ENCODE data around the gene MAPK10.
"Not testable (repeated sequence)": the region's sequence is repeated elsewhere in the genome, so short reads cannot be mapped to it uniquely, and the experiment has no call there.

Gene MAPK10

DNA sequence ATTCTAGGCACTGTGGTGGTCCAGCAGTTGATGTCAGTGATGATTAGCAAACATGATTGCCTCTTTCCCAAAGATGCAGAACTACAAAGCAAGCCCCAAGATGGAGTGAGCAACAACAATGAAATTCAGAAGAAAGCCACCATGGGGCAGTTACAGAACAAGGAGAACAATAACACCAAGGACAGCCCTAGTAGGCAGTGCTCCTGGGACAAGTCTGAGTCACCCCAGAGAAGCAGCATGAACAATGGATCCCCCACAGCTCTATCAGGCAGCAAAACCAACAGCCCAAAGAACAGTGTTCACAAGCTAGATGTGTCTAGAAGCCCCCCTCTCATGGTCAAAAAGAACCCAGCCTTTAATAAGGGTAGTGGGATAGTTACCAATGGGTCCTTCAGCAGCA lies 365.3 kb downstream of the MAPK10 start:
- no peak for DNase-seq (ENCODE audit: insufficient read length, low spot score)

DNA sequence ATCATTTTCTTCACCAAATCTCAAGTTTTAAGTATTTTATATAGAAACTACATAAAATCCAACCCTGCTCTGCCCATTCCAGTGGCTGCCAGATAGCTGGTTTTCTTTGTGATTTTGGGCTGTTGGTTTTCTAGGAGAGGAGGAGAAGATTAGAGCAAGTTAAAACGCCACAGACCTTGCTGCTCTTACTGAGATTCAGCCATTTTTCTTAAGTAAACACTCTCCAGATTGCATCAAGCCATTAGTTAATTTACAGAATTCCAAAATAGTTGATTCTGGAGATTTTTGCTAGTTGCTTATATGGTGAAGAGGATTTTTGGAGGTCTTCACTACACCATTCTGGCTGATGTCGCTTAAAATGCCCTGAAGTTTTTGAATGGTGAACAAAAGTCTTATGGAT lies 366.2 kb downstream of the MAPK10 start:
- TF ChIP-seq PAX5 (IDR thresholded peaks at IDR 0.05; ENCODE audit: insufficient read depth, low read length, severe bottlenecking) (no peak), POU2F2 (IDR thresholded peaks at IDR 0.05; ENCODE audit: low read depth, low read length) (no peak), TAF1 (IDR thresholded peaks at IDR 0.05; ENCODE audit: low read depth, low read length) (no peak), POLR2A (IDR thresholded peaks at IDR 0.05; ENCODE audit: low read depth, low read length) (no peak), POLR2AphosphoS5 (IDR thresholded peaks at IDR 0.05; ENCODE audit: low read depth, low read length) (no peak), SPI1 (IDR thresholded peaks at IDR 0.05; ENCODE audit: low read depth, low read length) (no peak)
- FAIRE-seq (no peak), DNase-seq (ENCODE audit: insufficient read length, low spot score) (no peak)

More for the DNA sequence above, 365.3 kb downstream of the MAPK10 start:
- FAIRE-seq = no peak
- no peak for TF ChIP-seq SPI1 (IDR thresholded peaks at IDR 0.05; ENCODE audit: low read depth, low read length)
- no peak for TF ChIP-seq TAF1 (IDR thresholded peaks at IDR 0.05; ENCODE audit: low read depth, low read length)
- TF ChIP-seq PAX5 (IDR thresholded peaks at IDR 0.05; ENCODE audit: insufficient read depth, low read length, severe bottlenecking) = no peak
- no peak for TF ChIP-seq POU2F2 (IDR thresholded peaks at IDR 0.05; ENCODE audit: low read depth, low read length)
- no peak for TF ChIP-seq POLR2AphosphoS5 (IDR thresholded peaks at IDR 0.05; ENCODE audit: low read depth, low read length)

DNA sequence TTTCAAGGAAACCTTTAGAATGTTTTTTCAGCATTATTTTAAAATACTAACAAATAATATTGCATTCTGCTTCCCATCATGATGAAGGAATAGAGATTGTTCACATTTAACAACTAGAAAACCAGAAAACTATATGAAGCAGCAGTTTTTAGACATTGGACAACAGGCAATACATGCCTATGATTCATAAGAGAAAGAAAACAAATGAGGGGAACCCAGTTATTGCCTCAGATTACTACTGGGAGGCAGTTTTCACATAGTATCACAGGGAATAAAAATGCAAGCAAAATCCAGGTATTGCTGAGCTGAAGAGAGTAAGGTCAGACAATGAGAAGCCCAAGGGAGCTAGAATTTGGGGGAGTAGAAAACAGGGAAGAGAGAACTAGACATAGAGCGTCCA lies 373.6 kb downstream of the MAPK10 start:
- no peak for TF ChIP-seq SPI1 (IDR thresholded peaks at IDR 0.05; ENCODE audit: low read depth, low read length)
- DNase-seq (ENCODE audit: insufficient read length, low spot score) (no peak), FAIRE-seq (no peak)

DNA sequence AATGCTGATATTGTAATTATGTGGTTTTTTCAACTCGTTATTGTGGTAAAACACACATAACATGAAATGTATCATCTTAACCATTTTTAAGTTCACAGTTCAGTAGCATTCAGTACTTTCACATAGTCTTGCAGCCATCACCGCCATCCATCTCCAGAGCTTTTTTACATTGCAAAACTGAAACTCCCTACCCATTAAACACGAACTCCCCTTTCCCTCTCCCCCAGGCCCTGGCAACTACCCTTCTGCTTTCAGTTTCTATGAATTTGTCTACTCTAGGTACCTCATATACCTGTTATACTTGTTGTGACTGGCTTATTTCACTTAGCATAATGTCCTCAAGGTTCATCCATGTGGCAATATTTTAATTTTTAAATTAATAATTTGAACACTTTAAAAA lies 380.6 kb downstream of the MAPK10 start:
- FAIRE-seq = no peak
- no peak for DNase-seq (ENCODE audit: insufficient read length, low spot score)
- TF ChIP-seq POU2F2 (IDR thresholded peaks at IDR 0.05; ENCODE audit: low read depth, low read length) = no peak
- no peak for TF ChIP-seq SPI1 (IDR thresholded peaks at IDR 0.05; ENCODE audit: low read depth, low read length)
- no peak for TF ChIP-seq POLR2AphosphoS5 (IDR thresholded peaks at IDR 0.05; ENCODE audit: low read depth, low read length)
- TF ChIP-seq TAF1 (IDR thresholded peaks at IDR 0.05; ENCODE audit: low read depth, low read length) = no peak
- TF ChIP-seq POLR2A (IDR thresholded peaks at IDR 0.05; ENCODE audit: low read depth, low read length) = no peak
- no peak for TF ChIP-seq PAX5 (IDR thresholded peaks at IDR 0.05; ENCODE audit: insufficient read depth, low read length, severe bottlenecking)

DNA sequence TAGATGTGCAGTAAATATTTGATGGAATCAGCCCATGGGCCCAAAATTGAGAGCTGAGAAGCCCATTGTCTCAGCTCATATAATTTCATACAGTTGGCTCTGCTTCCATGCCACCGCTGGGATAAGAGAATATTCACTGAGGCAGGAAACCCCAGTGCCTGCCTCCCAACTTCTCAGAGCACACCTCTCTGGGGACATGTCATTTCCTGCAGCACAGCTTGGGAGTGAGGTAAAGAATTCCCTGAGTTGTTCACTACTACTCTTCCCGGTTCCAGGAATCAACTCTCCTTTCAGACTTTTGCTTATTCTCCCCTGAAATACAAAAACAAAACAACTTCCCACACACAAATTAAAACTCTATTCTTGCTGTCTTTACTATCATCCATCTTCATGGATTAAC lies 389.3 kb downstream of the MAPK10 start:
- no peak for DNase-seq (ENCODE audit: insufficient read length, low spot score)
- TF ChIP-seq POLR2AphosphoS5 (IDR thresholded peaks at IDR 0.05; ENCODE audit: low read depth, low read length) (no peak), SPI1 (IDR thresholded peaks at IDR 0.05; ENCODE audit: low read depth, low read length) (no peak), PAX5 (IDR thresholded peaks at IDR 0.05; ENCODE audit: insufficient read depth, low read length, severe bottlenecking) (no peak), POLR2A (IDR thresholded peaks at IDR 0.05; ENCODE audit: low read depth, low read length) (no peak), TAF1 (IDR thresholded peaks at IDR 0.05; ENCODE audit: low read depth, low read length) (no peak), POU2F2 (IDR thresholded peaks at IDR 0.05; ENCODE audit: low read depth, low read length) (no peak)
- no peak for FAIRE-seq

DNA sequence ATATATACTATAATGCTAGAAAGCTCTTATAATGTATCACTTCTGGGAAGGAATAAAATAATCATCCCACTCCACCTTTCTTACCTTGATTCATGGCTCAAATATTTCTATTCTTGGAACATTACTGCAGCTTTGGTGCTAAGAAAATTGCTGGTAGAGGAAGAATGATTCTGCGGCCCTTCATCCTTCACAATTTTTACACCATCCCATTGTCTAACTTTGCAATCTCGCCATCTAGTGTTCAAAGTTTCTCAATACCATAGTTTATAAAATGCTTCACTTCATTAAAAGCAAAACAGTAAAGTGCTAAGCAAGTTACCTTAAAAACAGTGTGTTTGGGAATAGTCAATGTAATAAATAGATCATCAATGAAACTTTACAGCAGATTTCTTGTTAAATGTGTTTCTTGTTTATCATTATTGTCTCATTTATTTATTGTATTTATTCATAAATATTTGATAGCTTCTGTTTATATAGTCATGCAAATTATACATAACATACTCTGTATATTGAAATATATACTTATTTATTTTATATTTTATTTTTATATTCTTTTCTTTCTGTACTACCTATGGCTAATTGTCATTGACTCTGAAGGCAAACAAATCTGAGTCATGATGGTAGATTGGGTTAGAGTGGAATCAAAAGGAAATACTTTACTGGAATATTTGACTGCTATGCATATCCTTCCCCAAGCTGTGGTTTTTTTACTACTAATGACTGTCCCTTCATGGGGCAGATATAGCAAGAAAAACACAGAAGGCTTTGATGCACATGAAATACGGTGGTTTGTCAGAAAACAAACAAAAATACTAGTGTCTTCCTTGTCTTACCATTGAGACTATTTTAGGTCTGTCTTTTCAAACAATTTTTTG lies 390.7 kb downstream of the MAPK10 start:
- DNase-seq (ENCODE audit: insufficient read length, low spot score) (no peak), FAIRE-seq (no peak)
- TF ChIP-seq PAX5 (IDR thresholded peaks at IDR 0.05; ENCODE audit: insufficient read depth, low read length, severe bottlenecking) (no peak), POU2F2 (IDR thresholded peaks at IDR 0.05; ENCODE audit: low read depth, low read length) (no peak), TAF1 (IDR thresholded peaks at IDR 0.05; ENCODE audit: low read depth, low read length) (no peak), POLR2AphosphoS5 (IDR thresholded peaks at IDR 0.05; ENCODE audit: low read depth, low read length) (no peak), SPI1 (IDR thresholded peaks at IDR 0.05; ENCODE audit: low read depth, low read length) (no peak), POLR2A (IDR thresholded peaks at IDR 0.05; ENCODE audit: low read depth, low read length) (no peak)

DNA sequence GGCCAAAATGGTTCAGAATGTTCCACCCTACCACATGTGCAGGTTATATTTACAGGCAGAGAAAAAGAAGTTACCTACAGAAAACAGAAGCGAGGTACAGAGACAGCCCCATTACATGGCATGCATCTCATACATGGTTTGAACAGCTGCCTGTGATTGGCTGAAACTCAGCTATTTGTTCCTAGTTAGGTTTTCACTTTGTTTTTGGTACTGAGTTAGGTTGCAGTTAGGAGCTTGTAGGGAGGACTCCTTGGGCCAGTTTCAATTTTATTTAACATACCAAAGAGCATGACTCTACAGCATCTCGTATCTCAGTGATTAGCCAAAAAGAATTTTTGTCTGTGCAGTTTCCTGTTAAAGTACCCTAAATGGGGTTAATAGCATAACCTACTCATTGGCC lies 392.0 kb downstream of the MAPK10 start:
- no peak for FAIRE-seq
- DNase-seq (ENCODE audit: insufficient read length, low spot score) = no peak

DNA sequence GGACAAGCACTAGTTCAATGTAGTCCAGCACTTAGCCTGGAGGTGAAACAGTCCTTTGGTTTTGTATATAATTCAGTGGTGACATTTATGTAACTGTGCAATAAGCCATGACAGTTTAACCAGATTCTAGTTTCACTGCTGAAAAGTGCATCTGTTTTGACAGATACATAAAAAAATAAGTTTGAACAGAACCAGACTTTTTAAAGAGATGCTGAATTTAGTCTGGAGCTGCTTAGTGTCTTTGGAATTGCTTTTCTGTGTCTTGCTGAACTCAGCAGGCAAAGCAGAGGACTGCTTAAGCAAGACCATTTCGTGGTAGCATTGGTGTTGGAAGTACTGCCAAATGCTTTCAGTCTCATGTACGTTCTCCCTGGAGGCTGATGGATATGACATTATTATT lies 393.5 kb downstream of the MAPK10 start:
- DNase-seq (ENCODE audit: insufficient read length, low spot score) = no peak
- TF ChIP-seq TAF1 (IDR thresholded peaks at IDR 0.05; ENCODE audit: low read depth, low read length) = no peak
- TF ChIP-seq POLR2AphosphoS5 (IDR thresholded peaks at IDR 0.05; ENCODE audit: low read depth, low read length) = no peak
- no peak for TF ChIP-seq POU2F2 (IDR thresholded peaks at IDR 0.05; ENCODE audit: low read depth, low read length)
- no peak for TF ChIP-seq PAX5 (IDR thresholded peaks at IDR 0.05; ENCODE audit: insufficient read depth, low read length, severe bottlenecking)
- no peak for TF ChIP-seq POLR2A (IDR thresholded peaks at IDR 0.05; ENCODE audit: low read depth, low read length)
- TF ChIP-seq SPI1 (IDR thresholded peaks at IDR 0.05; ENCODE audit: low read depth, low read length) = no peak
- no peak for FAIRE-seq

More for the DNA sequence above, 392.0 kb downstream of the MAPK10 start:
- TF ChIP-seq POLR2AphosphoS5 (IDR thresholded peaks at IDR 0.05; ENCODE audit: low read depth, low read length) (no peak), TAF1 (IDR thresholded peaks at IDR 0.05; ENCODE audit: low read depth, low read length) (no peak), PAX5 (IDR thresholded peaks at IDR 0.05; ENCODE audit: insufficient read depth, low read length, severe bottlenecking) (no peak), SPI1 (IDR thresholded peaks at IDR 0.05; ENCODE audit: low read depth, low read length) (no peak), POLR2A (IDR thresholded peaks at IDR 0.05; ENCODE audit: low read depth, low read length) (no peak), POU2F2 (IDR thresholded peaks at IDR 0.05; ENCODE audit: low read depth, low read length) (no peak)

DNA sequence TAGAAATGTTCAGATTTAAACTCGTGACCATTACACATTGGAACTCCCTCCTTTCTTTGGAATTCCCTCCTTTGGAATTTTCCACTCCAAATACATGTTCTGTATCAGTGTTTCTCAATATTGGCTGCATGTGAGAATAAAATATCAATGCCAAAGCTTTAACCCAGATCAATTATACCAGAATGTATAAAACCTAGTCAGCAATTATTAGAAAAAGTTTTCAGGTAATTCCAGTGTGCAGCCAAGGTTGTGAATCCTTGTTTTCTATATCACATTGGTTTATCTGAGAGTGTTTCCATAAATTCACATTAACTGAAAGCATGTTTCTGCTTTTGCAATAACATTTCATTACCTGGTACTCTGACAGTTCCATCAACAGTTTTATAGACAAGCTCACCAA lies 394.3 kb downstream of the MAPK10 start:
- TF ChIP-seq PAX5 (IDR thresholded peaks at IDR 0.05; ENCODE audit: insufficient read depth, low read length, severe bottlenecking) (no peak), POU2F2 (IDR thresholded peaks at IDR 0.05; ENCODE audit: low read depth, low read length) (no peak), TAF1 (IDR thresholded peaks at IDR 0.05; ENCODE audit: low read depth, low read length) (no peak), POLR2A (IDR thresholded peaks at IDR 0.05; ENCODE audit: low read depth, low read length) (no peak), POLR2AphosphoS5 (IDR thresholded peaks at IDR 0.05; ENCODE audit: low read depth, low read length) (no peak), SPI1 (IDR thresholded peaks at IDR 0.05; ENCODE audit: low read depth, low read length) (no peak)
- DNase-seq (ENCODE audit: insufficient read length, low spot score) = no peak
- no peak for FAIRE-seq

DNA sequence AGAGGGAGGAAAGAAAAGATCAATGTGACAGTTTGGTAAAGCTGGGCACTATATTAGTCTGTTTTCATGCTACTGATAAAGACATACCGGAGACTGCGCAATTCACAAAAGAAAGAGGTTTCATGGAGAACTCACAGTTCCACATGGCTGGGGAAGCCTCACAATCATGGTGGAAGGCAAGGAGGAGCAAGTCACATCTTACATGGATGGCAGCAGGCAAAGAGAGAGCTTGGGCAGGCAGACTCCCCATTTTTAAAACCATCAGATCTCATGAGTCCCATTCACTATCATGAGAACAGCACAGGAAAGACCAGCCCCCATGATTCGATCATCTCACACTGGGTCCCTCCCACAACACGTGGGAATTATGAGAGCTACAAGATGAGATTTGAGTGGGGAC lies 394.8 kb downstream of the MAPK10 start:
- DNase-seq (ENCODE audit: insufficient read length, low spot score); FAIRE-seq: not testable (repeated sequence)
